ENCODE measurements around the gene ZBTB3.

- no peak for TF ChIP-seq CTCF (IDR thresholded peaks at IDR 0.05)
- TF ChIP-seq POLR2A (IDR thresholded peaks at IDR 0.05), result no peak
Measured at GRCh38 chr11:62706850-62707247, 47.1 kb downstream of the ZBTB3 start.
